ENCODE data around the gene PRSS33. TPM values are rescaled to one million over a fixed set of nuclear protein-coding genes. Genes with fewer than 3 reads are reported as not detected.

The PRSS33 gene
- total RNA-seq, 1 donor from 2014 or later = not detected

GRCh38 chr16:2821487-2822157 lies 34.3 kb upstream of the PRSS33 start:
- DNase-seq (ENCODE audit: low read depth) = no peak
- no peak for TF ChIP-seq CTCF (conservative IDR thresholded peaks at IDR 0.05; ENCODE audit: low read depth, low read length)
- no peak overlapping the region for H3K4me3 ChIP-seq (ENCODE audit: low read depth, low read length)

- TF ChIP-seq CTCF (conservative IDR thresholded peaks at IDR 0.05; ENCODE audit: low read depth, low read length) = no peak
- DNase-seq (ENCODE audit: low read depth) = no peak
- H3K4me3 ChIP-seq (ENCODE audit: low read depth, low read length) = no peak overlapping the region
Measured at GRCh38 chr16:2820836-2821486, 33.6 kb upstream of the PRSS33 start.

GRCh38 chr16:2819939-2820835 lies 32.8 kb upstream of the PRSS33 start:
- DNase-seq (ENCODE audit: low read depth) = no peak
- no peak for TF ChIP-seq CTCF (conservative IDR thresholded peaks at IDR 0.05; ENCODE audit: low read depth, low read length)
- H3K4me3 ChIP-seq (ENCODE audit: low read depth, low read length) = no peak overlapping the region

GRCh38 chr16:2819179-2819938 lies 32.0 kb upstream of the PRSS33 start:
- H3K4me3 ChIP-seq (ENCODE audit: low read depth, low read length) = no peak overlapping the region
- no peak for TF ChIP-seq CTCF (conservative IDR thresholded peaks at IDR 0.05; ENCODE audit: low read depth, low read length)
- no peak for DNase-seq (ENCODE audit: low read depth)

GRCh38 chr16:2818272-2818876 lies 31.0 kb upstream of the PRSS33 start:
- TF ChIP-seq CTCF (conservative IDR thresholded peaks at IDR 0.05; ENCODE audit: low read depth, low read length) = no peak

More at GRCh38 chr16:2818272-2818876, 31.0 kb upstream of the PRSS33 start:
- no peak for DNase-seq (ENCODE audit: low read depth)
- H3K4me3 ChIP-seq (ENCODE audit: low read depth, low read length) = no peak overlapping the region
